Measurements from ENCODE around the gene ADCY2.

GRCh38 chr5:7347377-7347776 is 48.6 kb upstream of the ADCY2 start:
- no peak for TF ChIP-seq CTCF (conservative IDR thresholded peaks at IDR 0.05; ENCODE audit: low read depth, low read length)
- TF ChIP-seq EZH2 (IDR thresholded peaks at IDR 0.05; ENCODE audit: borderline replicate concordance, low read depth, low read length, poor library complexity, severe bottlenecking): no peak
